ENCODE data around the gene STARD9.

STARD9 gene

GRCh38 chr15:42744195-42744594 lies 168.8 kb downstream of the STARD9 start:
- Histone ChIP-seq H3K9me2 (replicated peaks; ENCODE audit: low read depth, low read length) (no peaks in the 10 kb centered on the region), H3K4me2 (ENCODE audit: low read depth, low read length, poor library complexity, severe bottlenecking) (no peak overlapping the region), H3K4me1 (ENCODE audit: insufficient read depth, low read length, poor library complexity, severe bottlenecking) (no peaks in the 10 kb centered on the region), H3F3A (ENCODE audit: low read depth) (no peaks in the 10 kb centered on the region), H3K4me3 (ENCODE audit: low read length, poor library complexity, severe bottlenecking) (no peak overlapping the region), H2AFZ (ENCODE audit: low read length) (no peak overlapping the region), H3K79me2 (ENCODE audit: insufficient read depth, low read length) (no peaks in the 10 kb centered on the region), H3K36me3 (ENCODE audit: insufficient read depth, low read length) (peaks cover 13% of the 10 kb centered on the region; the same call in 1 of the 2 replicates), H3K27me3 (ENCODE audit: insufficient read depth, low read length, poor library complexity, severe bottlenecking) (no peaks in the 10 kb centered on the region), H3K9me3 (ENCODE audit: insufficient read depth, low read depth, low read length) (no peaks in the 10 kb centered on the region), H4K20me1 (ENCODE audit: insufficient read depth, low read length, poor library complexity, severe bottlenecking) (no peaks in the 10 kb centered on the region), H3K9ac (ENCODE audit: low read depth, low read length, poor library complexity, severe bottlenecking) (no peak overlapping the region)
- TF ChIP-seq, protein P1, sequence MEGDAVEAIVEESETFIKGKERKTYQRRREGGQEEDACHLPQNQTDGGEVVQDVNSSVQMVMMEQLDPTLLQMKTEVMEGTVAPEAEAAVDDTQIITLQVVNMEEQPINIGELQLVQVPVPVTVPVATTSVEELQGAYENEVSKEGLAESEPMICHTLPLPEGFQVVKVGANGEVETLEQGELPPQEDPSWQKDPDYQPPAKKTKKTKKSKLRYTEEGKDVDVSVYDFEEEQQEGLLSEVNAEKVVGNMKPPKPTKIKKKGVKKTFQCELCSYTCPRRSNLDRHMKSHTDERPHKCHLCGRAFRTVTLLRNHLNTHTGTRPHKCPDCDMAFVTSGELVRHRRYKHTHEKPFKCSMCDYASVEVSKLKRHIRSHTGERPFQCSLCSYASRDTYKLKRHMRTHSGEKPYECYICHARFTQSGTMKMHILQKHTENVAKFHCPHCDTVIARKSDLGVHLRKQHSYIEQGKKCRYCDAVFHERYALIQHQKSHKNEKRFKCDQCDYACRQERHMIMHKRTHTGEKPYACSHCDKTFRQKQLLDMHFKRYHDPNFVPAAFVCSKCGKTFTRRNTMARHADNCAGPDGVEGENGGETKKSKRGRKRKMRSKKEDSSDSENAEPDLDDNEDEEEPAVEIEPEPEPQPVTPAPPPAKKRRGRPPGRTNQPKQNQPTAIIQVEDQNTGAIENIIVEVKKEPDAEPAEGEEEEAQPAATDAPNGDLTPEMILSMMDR (conservative IDR thresholded peaks at IDR 0.05; ENCODE audit: low read length): no peak

- H3K9me3 ChIP-seq (ENCODE audit: insufficient read depth, low read depth, low read length): no peaks in the 10 kb centered on the region
- peaks cover 48% of the 10 kb centered on the region; the same call in 1 of the 2 replicates for H3K36me3 ChIP-seq (ENCODE audit: insufficient read depth, low read length)
- H3K9ac ChIP-seq (ENCODE audit: low read depth, low read length, poor library complexity, severe bottlenecking): no peak overlapping the region
- TF ChIP-seq, protein P1 (conservative IDR thresholded peaks at IDR 0.05; ENCODE audit: low read length): no peak
- no peak for TF ChIP-seq EZH2phosphoT487 (IDR thresholded peaks at IDR 0.05; ENCODE audit: borderline replicate concordance)
- no peaks in the 10 kb centered on the region for H4K20me1 ChIP-seq (ENCODE audit: insufficient read depth, low read length, poor library complexity, severe bottlenecking)
- no peaks in the 10 kb centered on the region for H3K9me2 ChIP-seq (replicated peaks; ENCODE audit: low read depth, low read length)
- H3K4me1 ChIP-seq (ENCODE audit: insufficient read depth, low read length, poor library complexity, severe bottlenecking): peaks cover 6% of the 10 kb centered on the region
- H3K4me2 ChIP-seq (ENCODE audit: low read depth, low read length, poor library complexity, severe bottlenecking): no peak overlapping the region
- H3F3A ChIP-seq (ENCODE audit: low read depth): no peaks in the 10 kb centered on the region
- no peak overlapping the region for H3K4me3 ChIP-seq (ENCODE audit: low read length, poor library complexity, severe bottlenecking)
- H3K27me3 ChIP-seq (ENCODE audit: insufficient read depth, low read length, poor library complexity, severe bottlenecking): no peaks in the 10 kb centered on the region
- no peak overlapping the region for H2AFZ ChIP-seq (ENCODE audit: low read length)
- H3K79me2 ChIP-seq (ENCODE audit: insufficient read depth, low read length): no peaks in the 10 kb centered on the region
Measured at GRCh38 chr15:42749266-42749665, 173.9 kb downstream of the STARD9 start.

DNA sequence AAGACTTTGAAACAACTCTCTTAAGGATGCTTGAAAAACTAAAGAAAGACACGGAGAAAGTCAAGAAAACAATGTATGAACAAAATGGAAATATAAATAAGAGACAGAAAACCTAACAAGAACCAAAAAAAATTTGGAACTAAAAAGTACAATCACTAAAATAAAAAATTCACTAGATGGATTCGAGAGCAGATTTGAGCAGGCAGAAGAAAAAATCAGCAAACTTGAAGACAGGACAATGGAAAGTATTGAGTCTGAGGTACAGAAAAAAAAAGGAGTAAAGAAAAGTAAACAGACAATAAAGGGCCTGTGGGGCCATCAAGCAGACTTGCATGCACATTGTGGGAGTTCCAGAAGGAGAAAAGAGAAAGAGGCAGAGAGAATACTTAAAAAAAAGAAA lies 174.9 kb downstream of the STARD9 start:
- Histone ChIP-seq H3K4me3 (ENCODE audit: low read length, poor library complexity, severe bottlenecking) (no peak overlapping the region), H3K9ac (ENCODE audit: low read depth, low read length, poor library complexity, severe bottlenecking) (no peak overlapping the region), H3K4me1 (ENCODE audit: insufficient read depth, low read length, poor library complexity, severe bottlenecking) (peaks cover 6% of the 10 kb centered on the region), H3F3A (ENCODE audit: low read depth) (no peaks in the 10 kb centered on the region), H3K36me3 (ENCODE audit: insufficient read depth, low read length) (peaks cover 47% of the 10 kb centered on the region; the same call in 1 of the 2 replicates), H4K20me1 (ENCODE audit: insufficient read depth, low read length, poor library complexity, severe bottlenecking) (no peaks in the 10 kb centered on the region), H2AFZ (ENCODE audit: low read length) (no peak overlapping the region), H3K9me3 (ENCODE audit: insufficient read depth, low read depth, low read length) (no peaks in the 10 kb centered on the region), H3K27me3 (ENCODE audit: insufficient read depth, low read length, poor library complexity, severe bottlenecking) (no peaks in the 10 kb centered on the region), H3K79me2 (ENCODE audit: insufficient read depth, low read length) (no peaks in the 10 kb centered on the region), H3K4me2 (ENCODE audit: low read depth, low read length, poor library complexity, severe bottlenecking) (no peak overlapping the region), H3K9me2 (replicated peaks; ENCODE audit: low read depth, low read length) (no peaks in the 10 kb centered on the region)
- TF ChIP-seq, protein P1 (conservative IDR thresholded peaks at IDR 0.05; ENCODE audit: low read length): no peak
- no peak for TF ChIP-seq EZH2phosphoT487 (IDR thresholded peaks at IDR 0.05; ENCODE audit: borderline replicate concordance)
